Parathyroid adenoma (tissue), 2 donors: Measurements from ENCODE around the gene GIPC1.

Experiments
- H2AFZ ChIP-seq: fragments of 300-600 bp; sonication (generic); one replicate; pipeline ENCODE4 v1.7.0; 2017; ENCODE audit warnings: antibody characterized with exemption, mild to moderate bottlenecking
- H3K27ac ChIP-seq: fragments of 300-600 bp; sonication (generic); one replicate; pipeline ENCODE4 v1.7.0; 2017
- H3K27me3 ChIP-seq: fragments of 300-600 bp; sonication (generic); one replicate; pipeline ENCODE4 v1.7.0; 2017; ENCODE audit warnings: low read length; ENCODE audit not compliant: control insufficient read depth, insufficient read depth
- H3K36me3 ChIP-seq: fragments of 300-600 bp; sonication (generic); one replicate; pipeline ENCODE4 v1.7.0; 2017; ENCODE audit warnings: low read length; ENCODE audit not compliant: control insufficient read depth, insufficient read depth
- H3K4me1 ChIP-seq: fragments of 300-600 bp; sonication (generic); one replicate; pipeline ENCODE4 v1.7.0; 2017; ENCODE audit warnings: control low read depth
- H3K4me2 ChIP-seq: fragments of 300-600 bp; sonication (generic); one replicate; pipeline ENCODE4 v1.7.0; 2017; ENCODE audit warnings: low read length
- H3K4me3 ChIP-seq: fragments of 300-600 bp; sonication (generic); one replicate; pipeline ENCODE4 v1.7.0; 2017; ENCODE audit warnings: low read depth, low read length
- H3K79me2 ChIP-seq: fragments of 300-600 bp; sonication (generic); one replicate; pipeline ENCODE4 v1.7.0; 2017; ENCODE audit warnings: control low read depth
- H3K9ac ChIP-seq: fragments of 300-600 bp; sonication (generic); one replicate; pipeline ENCODE4 v1.7.0; 2017; ENCODE audit warnings: mild to moderate bottlenecking
- H3K9me3 ChIP-seq: fragments of 300-600 bp; sonication (generic); one replicate; pipeline ENCODE4 v1.7.0; 2017; ENCODE audit warnings: low read length; ENCODE audit not compliant: control insufficient read depth
- CTCF ChIP-seq: fragments of 300-600 bp; sonication (generic); IDR thresholded peaks from one replicate; pipeline ENCODE4 v1.7.0; 2017; ENCODE audit warnings: antibody characterized with exemption, mild to moderate bottlenecking
- donor health status: primary hyperparathyroidism.

Gene GIPC1

GRCh38 chr19:14494910-14495671 lies 836 bp downstream of the GIPC1 start:
- H3K9me3 ChIP-seq, result no peaks in the 10 kb centered on the region
- H3K36me3 ChIP-seq, result no peaks in the 10 kb centered on the region
- no peak overlapping the region for H3K27ac ChIP-seq
- H3K9ac ChIP-seq, result no peak overlapping the region
- peak overlapping the region; percentile 26 for H2AFZ ChIP-seq
- H3K27me3 ChIP-seq, result no peaks in the 10 kb centered on the region
- H3K4me1 ChIP-seq, result peaks cover 12% of the 10 kb centered on the region
- H3K4me3 ChIP-seq, result peak overlapping the region; percentile 69
- peak overlapping the region; percentile 72 for H3K4me2 ChIP-seq
- peaks cover 3% of the 10 kb centered on the region for H3K79me2 ChIP-seq
- TF ChIP-seq CTCF, result no peak

GRCh38 chr19:14494411-14494810 lies 1.5 kb downstream of the GIPC1 start:
- H3K9ac ChIP-seq, result no peak overlapping the region
- no peak overlapping the region for H2AFZ ChIP-seq
- H3K79me2 ChIP-seq, result peaks cover 3% of the 10 kb centered on the region
- H3K27me3 ChIP-seq, result no peaks in the 10 kb centered on the region
- no peak overlapping the region for H3K4me2 ChIP-seq
- no peak overlapping the region for H3K27ac ChIP-seq
- H3K36me3 ChIP-seq, result no peaks in the 10 kb centered on the region
- no peak for TF ChIP-seq CTCF
- no peak overlapping the region for H3K4me3 ChIP-seq
- H3K4me1 ChIP-seq, result peaks cover 12% of the 10 kb centered on the region
- H3K9me3 ChIP-seq, result no peaks in the 10 kb centered on the region

GRCh38 chr19:14492756-14493337 lies 3.1 kb downstream of the GIPC1 start:
- H2AFZ ChIP-seq, result no peak overlapping the region
- H3K4me3 ChIP-seq, result no peak overlapping the region
- H3K9ac ChIP-seq, result no peak overlapping the region
- H3K4me2 ChIP-seq, result no peak overlapping the region
- H3K27me3 ChIP-seq, result no peaks in the 10 kb centered on the region
- H3K36me3 ChIP-seq, result no peaks in the 10 kb centered on the region
- H3K27ac ChIP-seq, result no peak overlapping the region
- peaks cover 12% of the 10 kb centered on the region for H3K4me1 ChIP-seq
- no peak for TF ChIP-seq CTCF
- H3K9me3 ChIP-seq, result no peaks in the 10 kb centered on the region
- peaks cover 3% of the 10 kb centered on the region for H3K79me2 ChIP-seq

- H2AFZ ChIP-seq, result no peak overlapping the region
- no peak overlapping the region for H3K27ac ChIP-seq
- H3K4me3 ChIP-seq, result no peak overlapping the region
- H3K9me3 ChIP-seq, result no peaks in the 10 kb centered on the region
- no peaks in the 10 kb centered on the region for H3K36me3 ChIP-seq
- H3K79me2 ChIP-seq, result peaks cover 4% of the 10 kb centered on the region
- TF ChIP-seq CTCF, result no peak
- no peaks in the 10 kb centered on the region for H3K27me3 ChIP-seq
- no peak overlapping the region for H3K9ac ChIP-seq
- no peaks in the 10 kb centered on the region for H3K4me1 ChIP-seq
- H3K4me2 ChIP-seq, result no peak overlapping the region
Observed at GRCh38 chr19:14487370-14488125, 8.4 kb downstream of the GIPC1 start.
